SKM-1 (cell line): Measurements from ENCODE around the gene JARID2.

Source experiments
- DNase-seq: peaks from one replicate; lab custom pipeline; 2025; ENCODE audit not compliant: unreplicated experiment; lab: John Stamatoyannopoulos, UW

The JARID2 gene

DNA sequence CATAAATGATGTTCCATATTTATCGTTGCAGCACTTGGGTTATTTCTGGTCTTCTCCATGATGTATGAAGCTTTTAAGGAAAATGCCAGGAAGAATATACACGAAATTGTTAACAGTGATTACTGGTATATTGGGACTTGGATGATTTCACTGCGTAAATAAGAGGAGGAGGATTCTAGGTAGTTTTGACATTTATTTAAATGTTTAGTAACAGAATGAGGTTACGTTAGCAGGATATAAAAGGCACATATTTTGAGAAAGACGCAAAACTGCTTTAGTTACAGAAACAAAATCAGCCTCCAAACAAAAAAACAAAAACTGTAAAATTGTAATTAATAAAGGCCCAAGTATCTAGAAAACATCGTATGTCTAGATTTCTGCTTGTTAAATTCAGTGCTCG is 147.7 kb downstream of the JARID2 start:
- DNase-seq, result no peak

DNA sequence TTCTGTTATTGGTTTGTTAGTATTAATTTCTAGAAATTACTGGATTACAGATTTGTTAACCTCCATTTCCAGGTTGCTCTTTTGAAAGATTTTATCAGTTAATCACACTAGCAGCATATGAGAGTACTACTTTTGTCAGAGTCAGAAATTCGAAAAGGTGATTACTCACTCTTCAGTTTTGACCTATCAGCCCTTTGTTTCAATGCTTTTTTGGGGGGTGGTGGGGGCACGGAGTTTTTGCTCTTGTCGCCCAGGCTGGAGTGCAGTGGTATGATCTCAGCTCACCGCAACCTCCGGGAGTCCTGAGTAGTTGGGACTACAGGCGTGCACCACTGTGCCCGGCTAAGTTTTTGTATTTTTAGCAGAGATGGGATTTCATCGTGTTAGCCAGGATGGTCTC is 149.2 kb downstream of the JARID2 start:
- DNase-seq, result no peak

GRCh38 chr6:15396808-15397207 is 150.9 kb downstream of the JARID2 start:
- DNase-seq, result no peak

GRCh38 chr6:15398633-15399275 is 152.9 kb downstream of the JARID2 start:
- no peak for DNase-seq

GRCh38 chr6:15399641-15400470 is 154.0 kb downstream of the JARID2 start:
- no peak for DNase-seq

GRCh38 chr6:15400572-15401004 is 154.7 kb downstream of the JARID2 start:
- DNase-seq, result no peak

DNA sequence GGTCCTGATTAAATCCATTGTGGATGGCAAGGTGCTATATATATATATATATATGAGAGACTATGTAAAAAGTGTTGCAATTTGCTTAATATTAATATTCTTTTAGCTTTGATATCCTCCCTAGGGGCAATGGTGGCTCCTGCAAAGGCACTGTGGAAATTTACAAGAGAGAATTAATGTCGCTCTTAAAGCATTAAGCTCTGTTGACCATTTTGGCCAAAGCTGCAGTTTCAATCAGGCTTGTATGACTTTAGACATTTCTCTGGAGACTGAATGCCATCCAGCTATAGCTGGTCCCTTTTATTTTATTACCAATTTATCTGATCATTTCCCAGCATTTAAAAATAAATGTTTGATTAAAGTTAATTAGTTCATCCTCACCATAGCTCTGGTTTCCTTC is 155.3 kb downstream of the JARID2 start:
- no peak for DNase-seq

- DNase-seq, result no peak
Measured at GRCh38 chr6:15401769-15402250, 155.9 kb downstream of the JARID2 start.

DNA sequence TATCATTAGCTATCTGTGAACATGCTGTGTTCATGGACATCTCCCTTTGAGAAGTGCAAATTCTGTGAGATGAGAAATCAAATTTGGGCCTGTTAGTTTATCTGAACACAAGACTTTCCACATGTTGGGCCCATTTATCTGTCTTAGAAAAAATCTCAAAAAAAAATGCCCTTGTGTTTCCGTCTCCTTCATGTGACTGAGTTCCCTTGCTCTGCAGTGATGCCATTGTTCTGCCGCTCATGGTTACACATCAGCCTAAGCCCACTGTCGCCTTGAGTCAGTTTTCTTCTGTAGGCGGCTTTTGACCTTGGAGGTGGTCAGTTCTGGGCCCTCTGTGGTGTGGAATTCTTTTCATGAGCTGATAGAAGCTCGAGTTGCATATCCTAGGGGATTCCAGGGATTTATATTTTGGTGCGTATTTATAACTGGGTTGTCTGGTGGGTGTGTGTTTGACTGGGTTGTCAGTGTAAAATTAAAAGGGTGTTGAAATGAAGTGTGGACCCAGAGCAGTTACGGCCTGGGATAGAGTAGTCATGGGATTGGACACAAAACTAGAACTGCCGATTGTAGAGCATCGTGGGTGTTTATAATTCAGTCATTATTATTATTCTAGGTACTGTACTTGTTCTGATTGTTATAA is 156.7 kb downstream of the JARID2 start:
- DNase-seq, result no peak

GRCh38 chr6:15403094-15403755 is 157.4 kb downstream of the JARID2 start:
- DNase-seq, result no peak

DNA sequence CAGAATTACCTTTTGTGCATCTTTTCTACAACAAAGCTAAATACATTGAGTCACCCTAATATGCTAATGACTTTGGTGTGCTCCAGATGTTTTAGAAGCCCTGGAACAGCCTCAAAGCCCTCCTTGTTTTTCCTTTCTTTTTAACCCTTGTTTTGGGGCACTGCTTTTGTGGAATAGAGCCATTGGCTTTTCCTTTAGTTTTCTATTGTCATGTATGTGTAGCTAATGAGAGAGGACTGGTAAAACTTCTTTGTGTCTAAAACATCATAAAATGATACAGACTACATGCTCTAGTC is 158.8 kb downstream of the JARID2 start:
- DNase-seq, result no peak

- no peak for DNase-seq
Measured at GRCh38 chr6:15405129-15406068, 159.5 kb downstream of the JARID2 start.

DNA sequence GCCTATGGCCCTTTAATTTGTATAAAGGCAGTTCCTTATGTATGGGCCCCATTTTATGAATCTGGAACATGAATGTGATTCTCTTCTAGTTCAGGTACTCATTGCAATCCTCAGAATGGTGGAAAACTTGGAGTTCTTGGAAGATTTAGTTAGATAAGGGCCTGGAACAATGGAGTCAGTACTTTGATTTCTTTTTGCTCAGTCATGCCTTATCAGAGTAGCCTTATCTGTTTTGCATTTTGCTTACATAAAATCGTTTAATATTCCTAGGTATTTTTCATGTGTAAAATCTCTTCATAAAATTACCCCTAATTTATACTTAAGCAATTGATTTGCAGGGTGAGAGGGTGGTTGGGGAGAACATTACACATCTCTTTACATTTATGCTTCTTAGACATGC is 160.6 kb downstream of the JARID2 start:
- no peak for DNase-seq

DNA sequence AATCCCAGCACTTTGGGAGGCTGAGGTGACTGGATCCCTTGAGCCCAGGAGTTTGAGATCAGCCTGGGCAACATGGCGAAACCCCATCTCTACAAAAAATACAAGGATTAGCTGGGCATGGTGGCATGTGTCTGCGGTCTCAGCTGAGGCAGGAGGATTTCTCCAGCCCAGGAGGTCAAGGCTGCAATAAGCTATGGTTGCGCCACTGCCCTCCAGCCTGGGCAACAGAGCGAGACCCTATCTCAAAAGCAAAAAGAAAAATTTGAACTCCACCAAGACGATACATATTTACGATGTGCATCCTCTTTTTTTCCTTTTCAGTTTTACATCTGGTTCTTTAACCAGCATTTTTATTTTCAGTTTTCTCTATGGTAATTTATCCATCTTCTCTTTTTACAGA is 162.1 kb downstream of the JARID2 start:
- no peak for DNase-seq

GRCh38 chr6:15408758-15409157 is 162.9 kb downstream of the JARID2 start:
- no peak for DNase-seq

DNA sequence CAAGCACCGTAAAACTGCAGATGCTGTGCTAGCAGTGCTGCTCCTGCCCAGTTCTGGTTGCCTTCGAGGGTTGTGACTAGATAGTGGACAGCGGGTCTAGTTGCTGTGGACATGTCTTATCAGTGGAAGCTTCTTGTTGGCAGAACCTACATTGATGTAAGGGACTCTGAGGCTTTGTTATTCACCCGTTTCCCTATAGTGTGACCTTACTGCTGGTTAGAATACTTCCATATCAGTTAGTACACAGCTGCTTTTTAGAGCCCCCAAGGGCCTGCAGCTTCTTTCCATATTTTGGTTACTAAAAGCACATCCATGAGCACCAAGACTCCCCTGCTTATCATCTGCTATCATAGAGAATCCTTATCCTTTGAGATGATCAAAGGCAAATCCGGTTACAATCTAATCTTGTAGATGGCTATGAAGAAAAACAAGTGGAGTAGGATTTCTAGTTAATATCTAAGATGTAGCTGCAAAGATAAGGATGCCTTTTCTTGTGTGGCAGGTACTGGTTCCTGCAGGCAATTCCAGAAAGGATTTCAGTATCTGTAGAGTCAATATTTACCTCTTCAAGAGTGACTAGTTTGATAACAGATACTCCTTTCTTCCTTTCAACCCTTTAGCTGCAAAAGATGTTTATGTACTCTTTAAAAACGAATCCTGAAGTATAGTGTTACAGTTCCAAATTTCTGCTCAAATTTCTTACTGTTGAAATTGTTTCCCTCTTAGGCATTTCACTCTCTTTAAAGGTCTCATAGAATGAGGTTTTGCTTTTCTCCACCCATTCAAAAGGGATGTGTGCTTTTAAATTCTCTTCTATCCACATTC is 163.6 kb downstream of the JARID2 start:
- no peak for DNase-seq

DNA sequence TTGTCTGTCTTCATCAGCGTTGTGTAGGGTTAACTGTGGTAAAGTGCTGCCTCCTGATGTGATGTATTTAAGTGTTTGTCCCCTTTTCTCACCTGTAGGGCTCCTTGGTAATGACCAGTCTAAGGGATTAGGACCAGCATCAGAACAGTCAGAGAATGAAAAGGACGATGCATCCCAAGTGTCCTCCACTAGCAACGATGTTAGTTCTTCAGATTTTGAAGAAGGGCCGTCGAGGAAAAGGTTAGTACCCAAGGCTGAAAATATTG is 164.2 kb downstream of the JARID2 start:
- no peak for DNase-seq

- DNase-seq, result no peak
Measured at GRCh38 chr6:15410752-15411151, 164.9 kb downstream of the JARID2 start.

- DNase-seq, result no peak
Measured at GRCh38 chr6:15411766-15412165, 165.9 kb downstream of the JARID2 start.

DNA sequence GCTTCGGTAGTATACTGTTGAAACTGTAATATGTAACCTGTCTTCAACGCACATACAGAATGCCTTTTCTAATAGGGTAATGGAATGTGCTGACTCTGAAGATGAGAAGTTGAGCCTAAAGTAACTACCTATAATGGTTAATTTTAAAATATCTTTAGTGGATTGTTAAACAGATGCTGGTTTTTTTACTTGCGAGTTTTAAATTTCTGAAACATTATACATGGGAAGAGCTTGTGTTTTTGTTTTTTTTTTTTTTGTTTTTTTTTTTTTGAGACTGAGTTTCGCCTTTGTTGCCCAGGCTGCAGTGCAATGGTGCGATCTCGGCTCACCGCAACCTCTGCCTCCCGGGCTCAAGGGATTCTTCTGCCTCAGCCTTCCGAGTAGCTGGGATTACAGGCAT is 166.9 kb downstream of the JARID2 start:
- no peak for DNase-seq
